Lower leg skin (tissue), 3 donors: Measurements from ENCODE around the gene SAP30L.

Experiments used
- POLR2A ChIP-seq, 2 donors: fragments of 450-650 bp; IDR thresholded peaks; one replicate each; pipeline ENCODE4 v1.6.1; 2016 to 2017; ENCODE audit warnings: antibody characterized with exemption in 2 of 2, mild to moderate bottlenecking in 1 of 2, moderate library complexity in 1 of 2
- TF ChIP-seq, protein P1 (sequence below), 3 donors: fragments of 450-650 bp; IDR thresholded peaks; one replicate each; pipeline ENCODE4 v1.5.1; 2016; ENCODE audit warnings: antibody characterized with exemption in 3 of 3, mild to moderate bottlenecking in 3 of 3, moderate library complexity in 2 of 3

GRCh38 chr5:154493274-154493673 lies 47.5 kb downstream of the SAP30L start:
- TF ChIP-seq, protein P1, sequence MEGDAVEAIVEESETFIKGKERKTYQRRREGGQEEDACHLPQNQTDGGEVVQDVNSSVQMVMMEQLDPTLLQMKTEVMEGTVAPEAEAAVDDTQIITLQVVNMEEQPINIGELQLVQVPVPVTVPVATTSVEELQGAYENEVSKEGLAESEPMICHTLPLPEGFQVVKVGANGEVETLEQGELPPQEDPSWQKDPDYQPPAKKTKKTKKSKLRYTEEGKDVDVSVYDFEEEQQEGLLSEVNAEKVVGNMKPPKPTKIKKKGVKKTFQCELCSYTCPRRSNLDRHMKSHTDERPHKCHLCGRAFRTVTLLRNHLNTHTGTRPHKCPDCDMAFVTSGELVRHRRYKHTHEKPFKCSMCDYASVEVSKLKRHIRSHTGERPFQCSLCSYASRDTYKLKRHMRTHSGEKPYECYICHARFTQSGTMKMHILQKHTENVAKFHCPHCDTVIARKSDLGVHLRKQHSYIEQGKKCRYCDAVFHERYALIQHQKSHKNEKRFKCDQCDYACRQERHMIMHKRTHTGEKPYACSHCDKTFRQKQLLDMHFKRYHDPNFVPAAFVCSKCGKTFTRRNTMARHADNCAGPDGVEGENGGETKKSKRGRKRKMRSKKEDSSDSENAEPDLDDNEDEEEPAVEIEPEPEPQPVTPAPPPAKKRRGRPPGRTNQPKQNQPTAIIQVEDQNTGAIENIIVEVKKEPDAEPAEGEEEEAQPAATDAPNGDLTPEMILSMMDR (IDR thresholded peaks at IDR 0.05), result no peak
- TF ChIP-seq POLR2A (IDR thresholded peaks at IDR 0.05), result no peak
